ENCODE data around the gene CD300C.

Gene CD300C

DNA sequence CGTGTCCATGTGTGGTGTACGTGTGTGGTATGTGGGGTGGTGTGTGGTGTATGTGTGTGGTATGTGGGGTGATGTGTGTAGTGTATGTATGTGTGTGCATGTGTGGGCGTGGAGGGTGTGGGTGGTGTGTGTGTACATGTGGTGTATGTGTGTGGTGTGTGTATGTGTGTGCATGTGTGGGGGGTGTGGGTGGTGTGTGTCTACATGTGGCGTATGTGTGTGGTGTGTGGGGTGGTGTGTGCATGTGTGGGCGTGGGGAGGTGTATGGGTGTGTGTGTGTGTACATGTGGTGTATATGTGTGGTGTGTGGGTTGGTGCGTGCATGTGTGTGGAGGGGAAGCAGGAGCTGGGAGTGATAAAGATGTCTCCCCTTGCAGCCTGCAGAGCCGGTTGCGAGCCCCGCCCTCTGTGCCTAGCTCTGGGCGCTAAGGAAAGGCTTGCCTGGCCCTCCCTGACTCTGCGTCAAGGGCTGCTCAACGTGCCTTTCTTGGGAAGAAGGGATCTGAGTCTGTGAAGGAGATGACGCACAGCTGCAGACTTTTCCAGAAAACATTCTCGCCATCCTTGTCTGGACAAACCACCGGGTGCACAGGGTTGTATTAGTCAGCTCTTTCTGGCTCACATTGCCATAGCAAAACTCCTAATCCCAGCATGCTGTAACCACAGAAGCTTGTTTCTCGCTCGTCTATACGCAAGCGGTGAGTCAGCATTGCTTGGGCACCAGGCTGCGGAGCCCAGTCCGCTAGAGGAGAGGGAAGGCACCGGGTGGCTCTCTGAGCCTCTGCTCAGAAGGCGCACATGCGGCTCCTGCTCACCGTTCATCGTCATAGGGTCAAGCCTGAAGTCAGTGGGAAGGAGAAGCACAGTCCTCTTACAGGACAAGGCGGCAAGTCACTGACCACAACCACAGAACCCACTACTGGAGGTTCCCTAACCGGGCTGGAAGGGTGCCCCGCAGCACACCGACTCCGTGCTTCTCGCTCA is 23.4 kb upstream of the CD300C start:
- no peak overlapping the region for H3K4me3 ChIP-seq (ENCODE audit: control insufficient read depth, low read depth, low read length)
- peak; percentile 99 for DNase-seq (ENCODE audit: low read depth)
- TF ChIP-seq, protein P1, sequence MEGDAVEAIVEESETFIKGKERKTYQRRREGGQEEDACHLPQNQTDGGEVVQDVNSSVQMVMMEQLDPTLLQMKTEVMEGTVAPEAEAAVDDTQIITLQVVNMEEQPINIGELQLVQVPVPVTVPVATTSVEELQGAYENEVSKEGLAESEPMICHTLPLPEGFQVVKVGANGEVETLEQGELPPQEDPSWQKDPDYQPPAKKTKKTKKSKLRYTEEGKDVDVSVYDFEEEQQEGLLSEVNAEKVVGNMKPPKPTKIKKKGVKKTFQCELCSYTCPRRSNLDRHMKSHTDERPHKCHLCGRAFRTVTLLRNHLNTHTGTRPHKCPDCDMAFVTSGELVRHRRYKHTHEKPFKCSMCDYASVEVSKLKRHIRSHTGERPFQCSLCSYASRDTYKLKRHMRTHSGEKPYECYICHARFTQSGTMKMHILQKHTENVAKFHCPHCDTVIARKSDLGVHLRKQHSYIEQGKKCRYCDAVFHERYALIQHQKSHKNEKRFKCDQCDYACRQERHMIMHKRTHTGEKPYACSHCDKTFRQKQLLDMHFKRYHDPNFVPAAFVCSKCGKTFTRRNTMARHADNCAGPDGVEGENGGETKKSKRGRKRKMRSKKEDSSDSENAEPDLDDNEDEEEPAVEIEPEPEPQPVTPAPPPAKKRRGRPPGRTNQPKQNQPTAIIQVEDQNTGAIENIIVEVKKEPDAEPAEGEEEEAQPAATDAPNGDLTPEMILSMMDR (IDR thresholded peaks at IDR 0.05; ENCODE audit: control insufficient read depth, insufficient read depth, low read depth, low read length, missing control alignments): no peak

DNA sequence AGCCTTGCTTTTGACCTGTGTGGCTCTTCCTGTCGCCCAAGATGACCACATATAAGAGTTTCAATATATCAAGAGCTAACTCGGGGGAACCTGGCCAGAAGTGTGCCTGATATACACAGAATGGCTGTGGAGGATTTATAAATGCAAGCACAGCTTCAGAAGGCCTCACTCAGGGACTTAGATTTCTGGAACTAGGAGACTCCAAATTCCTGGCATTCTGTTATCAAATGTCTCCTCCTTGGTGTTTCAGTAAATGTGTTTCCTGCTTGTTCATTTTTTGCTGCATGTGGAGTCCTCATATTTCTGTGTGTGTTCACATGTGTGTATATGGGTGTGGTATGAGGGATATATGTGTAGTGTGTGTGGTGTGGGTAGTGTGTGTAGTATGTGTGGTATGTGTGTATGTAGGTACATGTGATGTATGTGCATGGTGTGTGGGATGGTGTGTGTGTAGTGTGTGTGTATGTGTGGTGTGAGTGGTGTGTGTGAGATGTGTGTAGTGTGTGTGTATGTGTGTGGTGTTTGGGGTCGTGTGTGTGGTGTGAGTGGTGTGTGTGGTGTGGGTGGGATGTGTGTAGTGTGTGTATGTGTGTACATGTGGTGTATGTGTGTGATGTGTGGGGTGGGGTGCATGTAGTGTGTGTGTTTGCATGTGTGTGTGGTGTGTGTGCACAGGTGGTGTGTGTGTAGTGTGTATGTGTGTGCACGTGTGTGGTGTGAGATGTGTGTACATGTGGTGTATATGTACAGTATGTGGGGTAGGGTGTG is 22.4 kb upstream of the CD300C start:
- no peak overlapping the region for H3K4me3 ChIP-seq (ENCODE audit: control insufficient read depth, low read depth, low read length)
- no peak for DNase-seq (ENCODE audit: low read depth)
- TF ChIP-seq, protein P1 (IDR thresholded peaks at IDR 0.05; ENCODE audit: control insufficient read depth, insufficient read depth, low read depth, low read length, missing control alignments): no peak

DNA sequence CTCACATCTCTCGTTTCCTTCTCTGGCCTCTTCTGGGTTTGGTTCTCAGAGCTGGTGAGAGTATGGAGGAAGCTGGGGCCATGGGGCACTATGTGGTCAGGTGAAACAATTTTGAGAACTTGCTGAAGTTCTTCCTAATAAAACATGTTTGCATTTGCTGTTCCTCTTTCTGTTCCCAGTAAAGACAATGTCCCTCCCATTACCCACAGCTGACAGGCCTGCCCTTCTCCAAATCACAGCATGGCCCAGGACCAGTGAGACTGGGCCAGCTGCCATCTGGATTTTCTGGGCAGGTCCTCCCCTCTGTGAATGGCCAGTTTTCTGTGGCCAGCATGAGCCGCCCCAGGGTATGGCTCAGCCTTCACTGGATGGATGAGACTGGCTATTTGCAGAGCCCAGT is 21.5 kb upstream of the CD300C start, which contains the start of gene CD300H:
Gene CD300H (minus strand): TSS at position 113 of the 400 bp plus-strand sequence.
- no peak for DNase-seq (ENCODE audit: low read depth)
- TF ChIP-seq, protein P1 (IDR thresholded peaks at IDR 0.05; ENCODE audit: control insufficient read depth, insufficient read depth, low read depth, low read length, missing control alignments): no peak
- H3K4me3 ChIP-seq (ENCODE audit: control insufficient read depth, low read depth, low read length): no peak within 1 kb of the TSS

DNA sequence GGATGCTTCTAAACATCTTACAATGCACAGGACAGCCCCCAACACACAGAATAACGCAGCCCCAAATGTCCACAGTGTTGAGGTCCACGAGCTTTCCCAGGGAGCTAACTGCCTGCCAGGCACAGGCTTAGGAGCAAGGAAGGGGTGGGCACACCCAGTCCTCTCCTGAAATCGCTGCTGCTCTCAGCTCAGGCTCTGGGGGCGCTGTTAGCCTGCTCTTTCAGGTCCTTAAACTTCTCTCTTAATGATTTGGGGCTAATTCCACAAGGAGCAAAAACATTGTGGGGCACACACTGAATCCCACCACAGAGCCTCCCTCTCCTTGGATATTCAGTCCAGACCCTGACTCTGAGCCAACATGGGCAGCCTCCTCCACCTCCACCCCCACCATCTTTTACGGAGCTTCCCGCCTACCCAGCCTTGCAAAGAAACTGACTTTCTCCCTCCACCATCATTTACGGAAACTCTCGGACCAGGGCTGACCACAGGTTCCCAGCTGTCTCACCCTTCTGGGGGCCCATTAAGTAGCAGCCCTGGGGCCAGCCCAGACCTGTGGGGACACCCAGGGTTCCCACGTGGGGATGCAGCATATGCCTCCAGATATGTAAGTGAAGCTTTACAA is 20.3 kb upstream of the CD300C start:
- DNase-seq (ENCODE audit: low read depth): no peak
- no peak overlapping the region for H3K4me3 ChIP-seq (ENCODE audit: control insufficient read depth, low read depth, low read length)

DNA sequence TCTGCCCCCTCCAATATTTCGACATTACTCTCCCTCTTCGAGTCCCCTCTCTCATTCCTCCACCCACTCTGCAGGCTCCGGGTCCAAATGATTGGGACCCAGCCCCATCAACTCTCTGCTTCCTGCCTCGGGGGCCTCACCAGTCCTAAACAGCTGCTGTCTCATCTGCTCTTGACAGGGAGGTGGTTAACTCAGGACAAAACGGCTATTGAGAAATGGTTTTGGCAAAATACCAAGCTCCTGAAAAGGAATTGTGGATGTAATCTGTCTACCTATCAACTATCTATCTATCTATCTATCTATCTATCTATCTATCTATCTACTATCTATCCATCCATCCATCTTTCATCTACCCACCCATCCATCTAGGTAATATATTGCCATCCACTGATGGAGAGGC is 19.2 kb upstream of the CD300C start:
- H3K4me3 ChIP-seq (ENCODE audit: control insufficient read depth, low read depth, low read length): no peak overlapping the region
- no peak for DNase-seq (ENCODE audit: low read depth)
- TF ChIP-seq, protein P1 (IDR thresholded peaks at IDR 0.05; ENCODE audit: control insufficient read depth, insufficient read depth, low read depth, low read length, missing control alignments): no peak

More for the DNA sequence above, 20.3 kb upstream of the CD300C start:
- TF ChIP-seq, protein P1 (IDR thresholded peaks at IDR 0.05; ENCODE audit: control insufficient read depth, insufficient read depth, low read depth, low read length, missing control alignments): peak; percentile 58

DNA sequence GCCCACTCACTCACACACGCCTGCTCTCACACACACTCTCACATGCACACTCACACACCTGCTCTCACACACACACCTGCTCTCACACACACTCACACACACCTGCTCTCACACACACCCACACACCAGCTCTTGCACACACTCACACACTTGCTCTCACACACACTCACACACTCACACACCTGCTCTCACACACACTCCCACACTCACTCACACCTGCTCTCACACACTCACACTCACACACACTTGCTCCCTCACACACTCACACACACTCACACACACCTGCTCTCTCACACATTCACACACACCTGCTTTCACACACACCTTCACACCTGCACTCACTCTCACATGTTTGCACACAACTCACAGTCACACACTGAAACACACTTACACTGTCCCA is 17.4 kb upstream of the CD300C start:
- TF ChIP-seq, protein P1 (IDR thresholded peaks at IDR 0.05; ENCODE audit: control insufficient read depth, insufficient read depth, low read depth, low read length, missing control alignments): no peak
- no peak overlapping the region for H3K4me3 ChIP-seq (ENCODE audit: control insufficient read depth, low read depth, low read length)
- no peak for DNase-seq (ENCODE audit: low read depth)
